Heart left ventricle (tissue), 16 donors: ENCODE data around the gene BCL2L1. TPM values are rescaled to one million over a fixed set of nuclear protein-coding genes. Genes with fewer than 3 reads are reported as not detected.

ENCODE experiments used
- ATAC-seq, 4 donors: fragments of 200-7000 bp; cut with Tn5 transposase; one replicate each; pipeline ENCODE4 v1.9.1; 2020 to 2022; ENCODE audit warnings: moderate library complexity in 4 of 4, mild to moderate bottlenecking in 3 of 4, moderate number of reproducible peaks in 1 of 4
- DNase-seq, 5 donors: peaks; one replicate each; pipeline ENCODE4 v3.0.0-alpha.2; 2020
- H3K27ac ChIP-seq, 12 donors: fragments of 200-600 bp; sonication (generic) in 4 of 12; one replicate each; pipeline versions ENCODE4 v1.5.0 to v1.8.0; 2016 to 2022; ENCODE audit warnings: mild to moderate bottlenecking in 2 of 12
- H3K27me3 ChIP-seq, 9 donors: fragments of 200-600 bp; sonication (generic) in 2 of 9; one replicate each; pipeline versions ENCODE4 v1.5.1 to v1.8.0; 2016 to 2022; ENCODE audit warnings: mild to moderate bottlenecking in 3 of 9
- H3K36me3 ChIP-seq, 9 donors: fragments of 200-600 bp; sonication (generic) in 2 of 9; one replicate each; pipeline versions ENCODE4 v1.5.0 to v1.8.0; 2018 to 2022; ENCODE audit warnings: mild to moderate bottlenecking in 2 of 9
- H3K4me1 ChIP-seq, 12 donors: fragments of 200-600 bp; sonication (generic) in 4 of 12; one replicate each; pipeline versions ENCODE4 v1.5.0 to v1.8.0; 2016 to 2022; ENCODE audit warnings: mild to moderate bottlenecking in 3 of 12
- H3K4me3 ChIP-seq, 12 donors: fragments of 200-600 bp; sonication (generic) in 4 of 12; one replicate each; pipeline versions ENCODE4 v1.5.0 to v1.8.0; 2017 to 2022; ENCODE audit warnings: mild to moderate bottlenecking in 9 of 12, moderate library complexity in 4 of 12
- H3K9me3 ChIP-seq, 12 donors: fragments of 200-600 bp; sonication (generic) in 4 of 12; one replicate each; pipeline versions ENCODE4 v1.5.0 to v1.8.0; 2016 to 2022; ENCODE audit warnings: mild to moderate bottlenecking in 1 of 12
- POLR2A ChIP-seq, 2 donors: fragments of 450-650 bp; IDR thresholded peaks; one replicate each; pipeline ENCODE4 v1.6.1; 2017; ENCODE audit warnings: antibody characterized with exemption in 2 of 2, mild to moderate bottlenecking in 2 of 2, moderate library complexity in 2 of 2
- WGBS, 4 donors: extraction: QIAGEN DNeasy Blood & Tissue Kit in 2 of 4; methylation state at CpG; one replicate each; pipeline versions ENCODE4 v1.1.5 to v1.1.7; 2013 to 2018; 5-methylcytosine and 5-hydroxymethylcytosine counted together
- intact Hi-C, 10 donors: fragments of 100-400 bp; cut with DNase I; formaldehyde crosslinking; loops; one replicate each; pipeline versions ENCODE4 v1.11.1 to v1.14.2; 2022
- polyA plus RNA-seq, 2 donors: library from polyadenylated mRNA; stranded (reverse); fragments of 200-250 nt; gene quantifications; one replicate each; pipeline ENCODE4 v1.2.3, GENCODE V29; 2013
- total RNA-seq, 9 donors: library from RNA; depleted of rRNA in 2 of 9; stranded (reverse); fragments of >200 nt in 2 of 9; fragmentation: NEBNext Ultra II Directional in 3 of 9; extraction: Animal tissue kit (Norgen Biotek cat#: 25700) in 3 of 9; gene quantifications; one replicate each; pipeline versions ENCODE4 v1.1.0 to v1.2.4, GENCODE V29; 2016 to 2023
- TF ChIP-seq, protein P1 (sequence below), 12 donors: fragments of 200-600 bp; sonication (generic) in 4 of 12; IDR thresholded peaks; one replicate each; pipeline versions ENCODE4 v1.5.0 to v1.8.0; 2018 to 2022; ENCODE audit warnings: antibody characterized with exemption in 12 of 12, mild to moderate bottlenecking in 5 of 12
- donor health status: ischemic (EF 13 %, LVEDD 7.1; RV severe dilation, severe dysfunction).
- donor health status: healthy with polysubstance abuse.
- donor health status: DM: no; HTN: yes; CAD: no.
- donor health status: DM: no; HTN: no; CAD: no.
- donor health status: ischemic (EF 25% LVEDD 6.9; RV normal size, moderate dysfunction).
- donor health status: ischemic (EF 25% LVEDD 5.7; RV mildly dilated, moderate dysfunction).
- donor health status: healthy.
- donor health status: DM: yes; HTN: yes; CAD: no.
- donor health status: ischemic (EF 35%, LVEDD 5.7; RV mildly dilated, moderate dysfunction).
- donor health status: nonischemic (EF 11% LVEDD 7.7; RV severe dilation, severe dysfunction).
- donor health status: DM: yes; HTN: yes; CAD: no.
- donor health status: PGD.
- donor health status: ischemic (EF 29% LVEDD 5.4; RV normal size, mild dysfunction).
- donor health status: nonischemic (EF 23%, LVEDD 6.1; RV moderate dilation, normal function).

Gene BCL2L1
- total and polyA plus RNA-seq, 11 donors, result 32.2 to 217 (median 62.6) TPM

DNA sequence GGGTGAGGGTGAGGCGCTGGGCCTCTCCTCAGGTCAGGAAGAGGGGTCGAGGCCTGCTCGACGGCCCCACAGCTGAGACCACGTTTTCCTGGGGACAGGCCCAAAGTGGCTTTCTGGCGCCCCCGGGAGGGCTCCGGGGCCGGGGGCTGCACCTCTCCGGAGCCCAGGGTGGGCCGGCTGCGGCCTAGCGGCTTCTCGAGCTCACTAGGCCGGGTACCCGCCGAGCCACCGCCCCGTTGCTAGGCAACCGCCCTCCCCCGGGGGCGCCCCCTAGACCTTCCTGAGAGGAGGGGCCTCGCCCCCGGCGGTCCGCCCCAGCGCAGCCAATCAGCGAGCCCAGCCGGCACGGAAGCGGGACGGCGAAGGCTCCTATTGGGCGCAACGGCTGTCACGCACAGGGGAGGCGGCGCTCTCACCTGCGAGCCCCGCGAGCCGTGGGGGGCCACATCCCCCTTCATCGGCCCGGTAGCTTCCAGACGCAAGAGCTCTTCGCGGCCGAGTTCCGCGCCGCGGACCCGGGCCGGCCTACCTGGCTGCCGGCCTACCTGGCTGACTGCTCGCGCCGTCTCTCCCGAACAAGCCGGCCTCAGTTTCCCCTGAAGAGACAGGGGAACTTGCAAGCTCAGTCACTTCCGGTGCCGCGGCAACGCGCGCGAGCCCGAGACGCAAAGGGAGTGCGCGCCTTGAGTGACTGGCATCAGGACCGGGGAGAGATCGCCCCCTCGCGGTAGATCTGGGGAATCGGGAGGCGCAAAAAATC lies 831 bp upstream of the BCL2L1 start:
- Histone ChIP-seq H3K4me3 (peak overlapping the region; percentile 52 to 93 (median 82)), H3K36me3 (peaks cover 0 to 26% (median 6%) of the 10 kb centered on the region in 9 donors), H3K27ac (peak overlapping the region; percentile 93 to 100 (median 99)), H3K4me1 (peaks cover 4 to 44% (median 20%) of the 10 kb centered on the region in 12 donors), H3K9me3 (no peaks in the 10 kb centered on the region), H3K27me3 (no peaks in the 10 kb centered on the region)
- peak; percentile 91 to 97 (median 96) for ATAC-seq
- peak; percentile 98 to 100 (median 99) for DNase-seq
- intact Hi-C loops, result loop anchor here (1.0 to 10.0 kb wide), 7 partner anchors 53 to 161 kb away; no protein-coding TSS in a partner anchor
- 0 to 1% (median 0%) methylated on average over 40 to 77 of the region's 77 CpGs for WGBS, 4 donors
- peak; percentile 86 to 87 for TF ChIP-seq POLR2A (IDR thresholded peaks at IDR 0.05)
- TF ChIP-seq, protein P1, sequence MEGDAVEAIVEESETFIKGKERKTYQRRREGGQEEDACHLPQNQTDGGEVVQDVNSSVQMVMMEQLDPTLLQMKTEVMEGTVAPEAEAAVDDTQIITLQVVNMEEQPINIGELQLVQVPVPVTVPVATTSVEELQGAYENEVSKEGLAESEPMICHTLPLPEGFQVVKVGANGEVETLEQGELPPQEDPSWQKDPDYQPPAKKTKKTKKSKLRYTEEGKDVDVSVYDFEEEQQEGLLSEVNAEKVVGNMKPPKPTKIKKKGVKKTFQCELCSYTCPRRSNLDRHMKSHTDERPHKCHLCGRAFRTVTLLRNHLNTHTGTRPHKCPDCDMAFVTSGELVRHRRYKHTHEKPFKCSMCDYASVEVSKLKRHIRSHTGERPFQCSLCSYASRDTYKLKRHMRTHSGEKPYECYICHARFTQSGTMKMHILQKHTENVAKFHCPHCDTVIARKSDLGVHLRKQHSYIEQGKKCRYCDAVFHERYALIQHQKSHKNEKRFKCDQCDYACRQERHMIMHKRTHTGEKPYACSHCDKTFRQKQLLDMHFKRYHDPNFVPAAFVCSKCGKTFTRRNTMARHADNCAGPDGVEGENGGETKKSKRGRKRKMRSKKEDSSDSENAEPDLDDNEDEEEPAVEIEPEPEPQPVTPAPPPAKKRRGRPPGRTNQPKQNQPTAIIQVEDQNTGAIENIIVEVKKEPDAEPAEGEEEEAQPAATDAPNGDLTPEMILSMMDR (IDR thresholded peaks at IDR 0.05), result peak; percentile 91 to 97 (median 93)

DNA sequence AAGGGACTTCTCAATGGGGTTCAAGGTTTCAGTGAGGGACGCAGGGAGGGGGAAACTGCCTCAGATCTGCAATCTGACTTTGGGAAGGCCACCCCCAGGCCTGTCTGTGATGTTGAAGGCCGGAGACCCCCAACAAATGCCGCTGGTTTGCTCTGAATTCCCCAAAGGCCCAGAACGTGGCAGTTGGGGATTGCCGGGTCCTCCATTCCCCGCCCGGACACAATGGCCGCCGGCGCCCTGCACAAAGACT lies 326 bp upstream of the BCL2L1 start:
- DNase-seq (no peak), ATAC-seq (peak in 1 of 4 donors; percentile 44)
- Histone ChIP-seq H3K27me3 (no peaks in the 10 kb centered on the region), H3K27ac (peak overlapping the region; percentile 93 to 100 (median 99)), H3K4me3 (peak overlapping the region; percentile 52 to 93 (median 82)), H3K36me3 (peaks cover 0 to 30% (median 6%) of the 10 kb centered on the region in 9 donors), H3K4me1 (peaks cover 6 to 49% (median 25%) of the 10 kb centered on the region in 12 donors), H3K9me3 (no peaks in the 10 kb centered on the region)
- TF ChIP-seq, protein P1 (IDR thresholded peaks at IDR 0.05), result peak in 2 of 12 donors; percentile 3 to 20
- TF ChIP-seq POLR2A (IDR thresholded peaks at IDR 0.05), result no peak
- 0 to 1% (median 1%) methylated on average over 5 to 10 of the region's 10 CpGs for whole genome bisulfite sequencing, 4 donors
- intact Hi-C loops, result loop anchor here in 8 of 10 donors (1.0 to 10.0 kb wide), 6 partner anchors 52 to 161 kb away; no protein-coding TSS in a partner anchor

DNA sequence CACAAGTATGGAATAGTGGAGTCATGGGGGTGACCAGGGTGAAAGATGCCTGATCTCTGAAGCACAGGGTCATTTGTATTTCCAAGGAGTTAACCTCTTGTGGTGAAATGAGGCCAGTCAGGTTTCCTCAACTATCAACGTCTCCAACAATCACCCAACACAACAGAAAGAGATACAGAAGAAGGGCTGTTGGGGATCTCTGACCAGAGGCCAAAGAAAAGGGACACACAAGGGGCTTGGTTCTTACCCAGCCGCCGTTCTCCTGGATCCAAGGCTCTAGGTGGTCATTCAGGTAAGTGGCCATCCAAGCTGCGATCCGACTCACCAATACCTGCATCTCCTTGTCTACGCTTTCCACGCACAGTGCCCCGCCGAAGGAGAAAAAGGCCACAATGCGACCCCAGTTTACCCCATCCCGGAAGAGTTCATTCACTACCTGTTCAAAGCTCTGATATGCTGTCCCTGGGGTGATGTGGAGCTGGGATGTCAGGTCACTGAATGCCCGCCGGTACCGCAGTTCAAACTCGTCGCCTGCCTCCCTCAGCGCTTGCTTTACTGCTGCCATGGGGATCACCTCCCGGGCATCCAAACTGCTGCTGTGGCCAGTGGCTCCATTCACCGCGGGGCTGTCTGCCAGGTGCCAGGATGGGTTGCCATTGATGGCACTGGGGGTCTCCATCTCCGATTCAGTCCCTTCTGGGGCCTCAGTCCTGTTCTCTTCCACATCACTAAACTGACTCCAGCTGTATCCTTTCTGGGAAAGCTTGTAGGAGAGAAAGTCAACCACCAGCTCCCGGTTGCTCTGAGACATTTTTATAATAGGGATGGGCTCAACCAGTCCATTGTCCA lies 1.0 kb downstream of the BCL2L1 start:
- no peak for ATAC-seq
- WGBS, 4 donors, result 23 to 38% (median 25%) methylated on average over 22 of the region's 22 CpGs
- intact Hi-C loops, result loop anchor here in 6 of 10 donors (2.0 to 10.0 kb wide), 5 partner anchors 51 to 159 kb away; no protein-coding TSS in a partner anchor
- Histone ChIP-seq H3K9me3 (no peaks in the 10 kb centered on the region), H3K27me3 (no peaks in the 10 kb centered on the region), H3K36me3 (peaks cover 0 to 44% (median 8%) of the 10 kb centered on the region in 9 donors), H3K27ac (peak overlapping the region; percentile 93 to 100 (median 99)), H3K4me3 (peak overlapping the region; percentile 52 to 93 (median 82)), H3K4me1 (peaks cover 7 to 56% (median 39%) of the 10 kb centered on the region in 12 donors)
- TF ChIP-seq, protein P1 (IDR thresholded peaks at IDR 0.05), result no peak
- no peak for TF ChIP-seq POLR2A (IDR thresholded peaks at IDR 0.05)
- peak in 4 of 5 donors; percentile 33 to 68 (median 45) for DNase-seq
